GM23338 (cell line): ENCODE results near the gene RNF32. TPM values are rescaled to one million over a fixed set of nuclear protein-coding genes. Genes with fewer than 3 reads are reported as not detected.

Experiments used
- ATAC-seq: fragments of 200-7000 bp; cut with Tn5 transposase; 3 replicates; pipeline ENCODE4 v1.9.1; 2020
- DNase-seq: peaks from one replicate; pipeline ENCODE4 v3.0.0-alpha.2; 2015; ENCODE audit warnings: low spot score
- H2AFZ ChIP-seq: fragments of 200-600 bp; sonication (generic); 2 replicates; pipeline ENCODE4 v1.8.0; 2016; ENCODE audit warnings: antibody characterized with exemption, mild to moderate bottlenecking, moderate library complexity
- H3F3A ChIP-seq: fragments of 200-600 bp; sonication (generic); replicated peaks from 2 replicates; pipeline ENCODE4 v1.8.0; 2017; ENCODE audit warnings: antibody characterized with exemption, mixed run types, low read depth
- H3K27ac ChIP-seq: fragments of 200-600 bp; sonication (generic); 2 replicates; pipeline ENCODE4 v1.6.1; 2016; ENCODE audit warnings: low read depth
- H3K27me3 ChIP-seq: fragments of 200-600 bp; sonication (generic); 2 replicates; pipeline ENCODE4 v1.8.0; 2016; ENCODE audit warnings: mild to moderate bottlenecking, mixed run types, moderate library complexity; ENCODE audit not compliant: insufficient read depth
- H3K36me3 ChIP-seq: fragments of 200-600 bp; sonication (generic); 2 replicates; pipeline ENCODE4 v1.8.0; 2016; ENCODE audit warnings: mild to moderate bottlenecking; ENCODE audit not compliant: insufficient read depth
- H3K4me1 ChIP-seq: fragments of 200-600 bp; sonication (generic); 2 replicates; pipeline ENCODE4 v1.8.0; 2016; ENCODE audit warnings: mild to moderate bottlenecking, moderate library complexity; ENCODE audit not compliant: insufficient read depth
- H3K4me2 ChIP-seq: fragments of 200-600 bp; sonication (generic); 2 replicates; pipeline ENCODE4 v1.7.1; 2017; ENCODE audit warnings: mixed run types
- H3K4me3 ChIP-seq: fragments of 200-600 bp; sonication (generic); 2 replicates; pipeline ENCODE4 v1.6.1; 2016; ENCODE audit warnings: mixed run types
- H3K79me2 ChIP-seq: fragments of 200-600 bp; sonication (generic); replicated peaks from 2 replicates; pipeline ENCODE4 v1.8.0; 2017; ENCODE audit warnings: mild to moderate bottlenecking; ENCODE audit not compliant: insufficient read depth
- H3K9me2 ChIP-seq: fragments of 200-600 bp; sonication (generic); 2 replicates; pipeline ENCODE4 v1.8.0; 2017; ENCODE audit not compliant: insufficient read depth
- H4K20me1 ChIP-seq: fragments of 200-600 bp; sonication (generic); replicated peaks from 2 replicates; pipeline ENCODE4 v1.8.0; 2017; ENCODE audit warnings: mild to moderate bottlenecking; ENCODE audit not compliant: insufficient read depth
- H3K27ac Mint-ChIP-seq: 2 replicates; pipeline ENCODE4 v1.8.0; 2020; ENCODE audit warnings: inconsistent platforms, mild to moderate bottlenecking, moderate library complexity, mixed read lengths
- H3K27me3 Mint-ChIP-seq: 3 replicates; pipeline ENCODE4 v1.8.0; 2022; ENCODE audit warnings: low read depth, mild to moderate bottlenecking, moderate library complexity, mixed read lengths, inconsistent platforms; ENCODE audit not compliant: insufficient read depth, poor library complexity
- H3K36me3 Mint-ChIP-seq: 3 replicates; pipeline ENCODE4 v1.8.0; 2021; ENCODE audit warnings: low read depth, mild to moderate bottlenecking, inconsistent platforms, moderate library complexity, mixed read lengths
- H3K4me1 Mint-ChIP-seq: 3 replicates; pipeline ENCODE4 v1.8.0; 2020; ENCODE audit warnings: mild to moderate bottlenecking, inconsistent platforms, mixed read lengths
- H3K4me3 Mint-ChIP-seq: 3 replicates; pipeline ENCODE4 v1.8.0; 2021; ENCODE audit warnings: moderate library complexity, mild to moderate bottlenecking, inconsistent platforms, mixed read lengths
- H3K9me3 Mint-ChIP-seq: 3 replicates; pipeline ENCODE4 v1.8.0; 2020; ENCODE audit warnings: moderate library complexity, mild to moderate bottlenecking, inconsistent platforms, mixed read lengths
- EZH2 ChIP-seq: fragments of 200-600 bp; sonication (generic); IDR thresholded peaks from one replicate; pipeline ENCODE4 v1.8.0; 2017; ENCODE audit warnings: antibody characterized with exemption, mild to moderate bottlenecking, low read depth; ENCODE audit not compliant: unreplicated experiment
- JUNB ChIP-seq: IDR thresholded peaks from one replicate; pipeline ENCODE4 v1.6.1; 2016; ENCODE audit warnings: antibody characterized with exemption; ENCODE audit not compliant: unreplicated experiment
- NANOG ChIP-seq: IDR thresholded peaks from 2 replicates; pipeline ENCODE4 v1.6.1; 2016; ENCODE audit warnings: antibody characterized with exemption, borderline replicate concordance
- STAT1 ChIP-seq: IDR thresholded peaks from one replicate; pipeline ENCODE4 v1.6.1; 2016; ENCODE audit warnings: antibody characterized with exemption; ENCODE audit not compliant: unreplicated experiment
- ZNF114 ChIP-seq: fragments of 250-450 bp; sonication (Bioruptor Pico); IDR thresholded peaks from 2 replicates; pipeline ENCODE4 v1.5.0; 2020; ENCODE audit warnings: mild to moderate bottlenecking, moderate library complexity
- ZNF462 ChIP-seq: fragments of 250-450 bp; sonication (Bioruptor Pico); IDR thresholded peaks from 2 replicates; pipeline ENCODE4 v1.5.0; 2020; ENCODE audit warnings: mild to moderate bottlenecking, moderate library complexity
- polyA plus RNA-seq: library from polyadenylated mRNA; unstranded; fragments of >200 nt; fragmentation: Nextera tagmentation; extraction: Ambion mirVana; gene quantifications from 2 replicates; pipeline ENCODE4 v1.2.1, GENCODE V29; 2016
- total RNA-seq: library from RNA; depleted of rRNA; stranded (reverse); fragments of >200 nt; shearing (Covaris generic); gene quantifications from 2 replicates; pipeline ENCODE4 v1.2.3, GENCODE V29; 2014
- TF ChIP-seq, protein P1 (sequence below): IDR thresholded peaks from 2 replicates; pipeline ENCODE4 v1.6.1; 2016; ENCODE audit warnings: antibody characterized with exemption
- TF ChIP-seq, protein P2 (sequence below), 2 experiments: fragments of 200-600 bp in 1 of 2; sonication (generic) in 1 of 2; conservative IDR thresholded peaks; 2 replicates each; pipeline versions ENCODE4 v1.5.1 to v1.6.1; 2016 to 2017; ENCODE audit warnings: antibody characterized with exemption in 2 of 2, low read depth in 2 of 2, mild to moderate bottlenecking in 2 of 2, moderate library complexity in 1 of 2

RNF32 gene
- total and polyA plus RNA-seq, 2 experiments from 2014 or later = 0.56 to 2.0 TPM

- TF ChIP-seq ZNF462 (no peak), ZNF114 (CRISPR knock-in tag) (no peak)
These were observed 38.3 kb upstream of the RNF32 start (continued) for GRCh38 chr7:156602283-156602682.

GRCh38 chr7:156603011-156603410 is 37.6 kb upstream of the RNF32 start:
- H2AFZ ChIP-seq = no peak overlapping the region
- H3K79me2 ChIP-seq = no peaks in the 10 kb centered on the region
- H3K36me3 ChIP-seq = no peaks in the 10 kb centered on the region
- H4K20me1 ChIP-seq = no peaks in the 10 kb centered on the region
- no peak for DNase-seq
- no peak overlapping the region for H3K27ac ChIP-seq
- no peaks in the 10 kb centered on the region for H3K9me3 Mint-ChIP-seq
- H3K4me3 ChIP-seq = no peak overlapping the region
- ATAC-seq = no peak
- no peak overlapping the region for H3K4me2 ChIP-seq
- no peaks in the 10 kb centered on the region for H3K27me3 ChIP-seq
- peaks cover 5% of the 10 kb centered on the region for H3K27me3 Mint-ChIP-seq
- no peak overlapping the region for H3K4me3 Mint-ChIP-seq
- no peaks in the 10 kb centered on the region for H3K9me2 ChIP-seq
- no peaks in the 10 kb centered on the region for H3K36me3 Mint-ChIP-seq
- H3F3A ChIP-seq = no peaks in the 10 kb centered on the region
- H3K4me1 ChIP-seq = no peaks in the 10 kb centered on the region
- TF ChIP-seq NANOG (no peak), EZH2 (no peak), STAT1 (no peak), JUNB (no peak)
- TF ChIP-seq, protein P1, sequence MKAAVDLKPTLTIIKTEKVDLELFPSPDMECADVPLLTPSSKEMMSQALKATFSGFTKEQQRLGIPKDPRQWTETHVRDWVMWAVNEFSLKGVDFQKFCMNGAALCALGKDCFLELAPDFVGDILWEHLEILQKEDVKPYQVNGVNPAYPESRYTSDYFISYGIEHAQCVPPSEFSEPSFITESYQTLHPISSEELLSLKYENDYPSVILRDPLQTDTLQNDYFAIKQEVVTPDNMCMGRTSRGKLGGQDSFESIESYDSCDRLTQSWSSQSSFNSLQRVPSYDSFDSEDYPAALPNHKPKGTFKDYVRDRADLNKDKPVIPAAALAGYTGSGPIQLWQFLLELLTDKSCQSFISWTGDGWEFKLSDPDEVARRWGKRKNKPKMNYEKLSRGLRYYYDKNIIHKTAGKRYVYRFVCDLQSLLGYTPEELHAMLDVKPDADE = no peak
- TF ChIP-seq, protein P2, sequence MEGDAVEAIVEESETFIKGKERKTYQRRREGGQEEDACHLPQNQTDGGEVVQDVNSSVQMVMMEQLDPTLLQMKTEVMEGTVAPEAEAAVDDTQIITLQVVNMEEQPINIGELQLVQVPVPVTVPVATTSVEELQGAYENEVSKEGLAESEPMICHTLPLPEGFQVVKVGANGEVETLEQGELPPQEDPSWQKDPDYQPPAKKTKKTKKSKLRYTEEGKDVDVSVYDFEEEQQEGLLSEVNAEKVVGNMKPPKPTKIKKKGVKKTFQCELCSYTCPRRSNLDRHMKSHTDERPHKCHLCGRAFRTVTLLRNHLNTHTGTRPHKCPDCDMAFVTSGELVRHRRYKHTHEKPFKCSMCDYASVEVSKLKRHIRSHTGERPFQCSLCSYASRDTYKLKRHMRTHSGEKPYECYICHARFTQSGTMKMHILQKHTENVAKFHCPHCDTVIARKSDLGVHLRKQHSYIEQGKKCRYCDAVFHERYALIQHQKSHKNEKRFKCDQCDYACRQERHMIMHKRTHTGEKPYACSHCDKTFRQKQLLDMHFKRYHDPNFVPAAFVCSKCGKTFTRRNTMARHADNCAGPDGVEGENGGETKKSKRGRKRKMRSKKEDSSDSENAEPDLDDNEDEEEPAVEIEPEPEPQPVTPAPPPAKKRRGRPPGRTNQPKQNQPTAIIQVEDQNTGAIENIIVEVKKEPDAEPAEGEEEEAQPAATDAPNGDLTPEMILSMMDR (conservative IDR thresholded peaks at IDR 0.05; ENCODE audit: low read depth in 2 of 2) = no peak
- peaks cover 12% of the 10 kb centered on the region for H3K4me1 Mint-ChIP-seq
- H3K27ac Mint-ChIP-seq = no peak overlapping the region
